ENCODE results near the gene LRRC4C.

LRRC4C gene

GRCh38 chr11:40713083-40713482 lies 746.4 kb downstream of the LRRC4C start:
- Histone ChIP-seq H3K4me3 (ENCODE audit: severe bottlenecking) (no peak overlapping the region), H3K4me1 (ENCODE audit: insufficient read depth, poor library complexity, severe bottlenecking) (no peaks in the 10 kb centered on the region), H3K27me3 (ENCODE audit: insufficient read depth, poor library complexity, severe bottlenecking) (peaks cover 8% of the 10 kb centered on the region), H3K36me3 (ENCODE audit: low read depth) (no peaks in the 10 kb centered on the region), H3K9me3 (ENCODE audit: severe bottlenecking) (no peaks in the 10 kb centered on the region), H3K27ac (ENCODE audit: poor library complexity, severe bottlenecking) (no peak overlapping the region)
- TF ChIP-seq CTCF (IDR thresholded peaks at IDR 0.05; ENCODE audit: poor library complexity, severe bottlenecking): no peak
- ATAC-seq (ENCODE audit: low read depth): no peak
- no peak for DNase-seq (ENCODE audit: low spot score)

GRCh38 chr11:40701027-40701426 lies 758.4 kb downstream of the LRRC4C start:
- ATAC-seq (ENCODE audit: low read depth) (no peak), DNase-seq (ENCODE audit: low spot score) (no peak)
- Histone ChIP-seq H3K9me3 (ENCODE audit: severe bottlenecking) (no peaks in the 10 kb centered on the region), H3K27ac (ENCODE audit: poor library complexity, severe bottlenecking) (no peak overlapping the region), H3K4me1 (ENCODE audit: insufficient read depth, poor library complexity, severe bottlenecking) (no peaks in the 10 kb centered on the region), H3K4me3 (ENCODE audit: severe bottlenecking) (no peak overlapping the region), H3K36me3 (ENCODE audit: low read depth) (no peaks in the 10 kb centered on the region), H3K27me3 (ENCODE audit: insufficient read depth, poor library complexity, severe bottlenecking) (no peaks in the 10 kb centered on the region)
- no peak for TF ChIP-seq CTCF (IDR thresholded peaks at IDR 0.05; ENCODE audit: poor library complexity, severe bottlenecking)

- Histone ChIP-seq H3K36me3 (ENCODE audit: low read depth) (no peaks in the 10 kb centered on the region), H3K4me3 (ENCODE audit: severe bottlenecking) (no peak overlapping the region), H3K9me3 (ENCODE audit: severe bottlenecking) (no peaks in the 10 kb centered on the region), H3K4me1 (ENCODE audit: insufficient read depth, poor library complexity, severe bottlenecking) (no peaks in the 10 kb centered on the region), H3K27ac (ENCODE audit: poor library complexity, severe bottlenecking) (no peak overlapping the region), H3K27me3 (ENCODE audit: insufficient read depth, poor library complexity, severe bottlenecking) (no peaks in the 10 kb centered on the region)
- DNase-seq (ENCODE audit: low spot score): no peak
- no peak for ATAC-seq (ENCODE audit: low read depth)
- TF ChIP-seq CTCF (IDR thresholded peaks at IDR 0.05; ENCODE audit: poor library complexity, severe bottlenecking): no peak
These were observed 769.6 kb downstream of the LRRC4C start for GRCh38 chr11:40689823-40690222.

GRCh38 chr11:40688369-40688768 lies 771.1 kb downstream of the LRRC4C start:
- ATAC-seq (ENCODE audit: low read depth) (no peak), DNase-seq (ENCODE audit: low spot score) (no peak)
- no peak for TF ChIP-seq CTCF (IDR thresholded peaks at IDR 0.05; ENCODE audit: poor library complexity, severe bottlenecking)
- no peaks in the 10 kb centered on the region for H3K36me3 ChIP-seq (ENCODE audit: low read depth)
- no peaks in the 10 kb centered on the region for H3K27me3 ChIP-seq (ENCODE audit: insufficient read depth, poor library complexity, severe bottlenecking)
- no peak overlapping the region for H3K4me3 ChIP-seq (ENCODE audit: severe bottlenecking)
- H3K9me3 ChIP-seq (ENCODE audit: severe bottlenecking): no peaks in the 10 kb centered on the region
- H3K4me1 ChIP-seq (ENCODE audit: insufficient read depth, poor library complexity, severe bottlenecking): no peaks in the 10 kb centered on the region
- no peak overlapping the region for H3K27ac ChIP-seq (ENCODE audit: poor library complexity, severe bottlenecking)

GRCh38 chr11:40686765-40687164 lies 772.7 kb downstream of the LRRC4C start:
- H3K4me1 ChIP-seq (ENCODE audit: insufficient read depth, poor library complexity, severe bottlenecking): no peaks in the 10 kb centered on the region
- DNase-seq (ENCODE audit: low spot score): no peak
- no peak for ATAC-seq (ENCODE audit: low read depth)
- no peaks in the 10 kb centered on the region for H3K27me3 ChIP-seq (ENCODE audit: insufficient read depth, poor library complexity, severe bottlenecking)
- no peak for TF ChIP-seq CTCF (IDR thresholded peaks at IDR 0.05; ENCODE audit: poor library complexity, severe bottlenecking)
- H3K27ac ChIP-seq (ENCODE audit: poor library complexity, severe bottlenecking): no peak overlapping the region
- no peaks in the 10 kb centered on the region for H3K9me3 ChIP-seq (ENCODE audit: severe bottlenecking)
- H3K36me3 ChIP-seq (ENCODE audit: low read depth): no peaks in the 10 kb centered on the region
- no peak overlapping the region for H3K4me3 ChIP-seq (ENCODE audit: severe bottlenecking)
